Gastroesophageal sphincter (tissue), 3 donors: Measurements from ENCODE around the gene CCDC40.

Source experiments
- POLR2A ChIP-seq, 2 donors: fragments of 450-650 bp; IDR thresholded peaks; one replicate each; pipeline ENCODE4 v1.6.1; 2017; ENCODE audit warnings: antibody characterized with exemption in 2 of 2, mild to moderate bottlenecking in 2 of 2, moderate library complexity in 1 of 2
- TF ChIP-seq, protein P1 (sequence below), 4 experiments: fragments of 200-600 bp in 2 of 4; fragments of 450-650 bp in 2 of 4; sonication (generic) in 1 of 4; IDR thresholded peaks; one replicate each; pipeline ENCODE4 v1.5.1; 2017 to 2019; ENCODE audit warnings: antibody characterized with exemption in 4 of 4, mild to moderate bottlenecking in 2 of 4, moderate library complexity in 2 of 4

- TF ChIP-seq, protein P1, sequence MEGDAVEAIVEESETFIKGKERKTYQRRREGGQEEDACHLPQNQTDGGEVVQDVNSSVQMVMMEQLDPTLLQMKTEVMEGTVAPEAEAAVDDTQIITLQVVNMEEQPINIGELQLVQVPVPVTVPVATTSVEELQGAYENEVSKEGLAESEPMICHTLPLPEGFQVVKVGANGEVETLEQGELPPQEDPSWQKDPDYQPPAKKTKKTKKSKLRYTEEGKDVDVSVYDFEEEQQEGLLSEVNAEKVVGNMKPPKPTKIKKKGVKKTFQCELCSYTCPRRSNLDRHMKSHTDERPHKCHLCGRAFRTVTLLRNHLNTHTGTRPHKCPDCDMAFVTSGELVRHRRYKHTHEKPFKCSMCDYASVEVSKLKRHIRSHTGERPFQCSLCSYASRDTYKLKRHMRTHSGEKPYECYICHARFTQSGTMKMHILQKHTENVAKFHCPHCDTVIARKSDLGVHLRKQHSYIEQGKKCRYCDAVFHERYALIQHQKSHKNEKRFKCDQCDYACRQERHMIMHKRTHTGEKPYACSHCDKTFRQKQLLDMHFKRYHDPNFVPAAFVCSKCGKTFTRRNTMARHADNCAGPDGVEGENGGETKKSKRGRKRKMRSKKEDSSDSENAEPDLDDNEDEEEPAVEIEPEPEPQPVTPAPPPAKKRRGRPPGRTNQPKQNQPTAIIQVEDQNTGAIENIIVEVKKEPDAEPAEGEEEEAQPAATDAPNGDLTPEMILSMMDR (IDR thresholded peaks at IDR 0.05): no peak
- TF ChIP-seq POLR2A (IDR thresholded peaks at IDR 0.05): no peak
Observed at GRCh38 chr17:80067393-80067986, 31.0 kb downstream of the CCDC40 start.
